Stimulated activated CD4-positive, alpha-beta T cell treated with anti-CD3 and anti-CD28 coated beads, Interleukin-2, amount 100 ng/mL, for 48 hours (primary cell): ENCODE data around the gene MARCHF11.
A peak's percentile ranks its signal among the peaks of the same experiment; 100 is the strongest.

Experiments
- DNase-seq, 2 donors: peaks; one replicate each; pipeline ENCODE4 v3.0.0-alpha.2; 2020

MARCHF11 gene, protein sequence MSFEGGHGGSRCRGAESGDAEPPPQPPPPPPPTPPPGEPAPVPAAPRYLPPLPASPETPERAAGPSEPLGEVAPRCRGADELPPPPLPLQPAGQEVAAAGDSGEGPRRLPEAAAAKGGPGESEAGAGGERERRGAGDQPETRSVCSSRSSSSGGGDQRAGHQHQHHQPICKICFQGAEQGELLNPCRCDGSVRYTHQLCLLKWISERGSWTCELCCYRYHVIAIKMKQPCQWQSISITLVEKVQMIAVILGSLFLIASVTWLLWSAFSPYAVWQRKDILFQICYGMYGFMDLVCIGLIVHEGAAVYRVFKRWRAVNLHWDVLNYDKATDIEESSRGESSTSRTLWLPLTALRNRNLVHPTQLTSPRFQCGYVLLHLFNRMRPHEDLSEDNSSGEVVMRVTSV

DNA sequence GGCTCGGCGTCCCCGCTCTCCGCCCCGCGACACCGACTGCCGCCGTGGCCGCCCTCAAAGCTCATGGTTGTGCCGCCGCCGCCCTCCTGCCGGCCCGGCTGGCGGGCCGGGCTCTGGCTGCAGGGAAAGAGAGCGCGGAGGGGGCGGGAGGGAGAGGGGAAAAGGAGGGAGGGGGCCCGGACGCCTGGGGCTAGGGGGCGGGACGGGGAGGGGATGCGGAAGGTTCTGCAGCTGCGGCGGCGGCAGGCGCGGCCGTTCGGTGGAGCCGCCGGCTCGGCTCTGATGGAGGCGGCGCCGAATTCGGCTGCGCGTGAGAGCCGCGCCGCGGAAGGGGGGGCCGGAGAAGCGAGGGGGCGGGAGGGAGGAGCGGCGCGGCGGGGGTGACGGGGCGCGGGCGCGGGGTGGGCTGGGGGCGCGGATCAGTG, at the start of gene MARCHF11:
Gene MARCHF11, minus strand, starts transcription at position 281 of the 425 bp plus-strand sequence. Its CDS starts 216 bp downstream, at position 65.
- no peak for DNase-seq

DNA sequence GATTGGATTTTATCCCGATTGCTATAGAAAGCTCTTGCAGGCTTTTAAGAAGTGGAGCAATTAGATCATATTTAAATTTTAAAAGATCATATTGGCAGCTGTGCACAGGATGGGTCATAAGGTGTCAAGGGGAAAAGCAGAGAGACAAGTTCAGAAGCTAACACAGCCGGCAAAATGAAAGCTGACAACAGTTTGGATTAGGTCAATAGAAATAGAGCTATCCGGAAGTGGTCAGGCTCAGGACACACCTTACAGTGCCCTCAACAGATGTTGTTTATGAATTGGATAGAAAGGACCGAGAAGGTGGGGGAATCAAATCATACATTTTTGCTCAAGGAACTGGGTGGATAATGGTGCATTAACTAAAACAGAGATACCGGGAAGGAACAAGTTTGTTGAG, 46.3 kb upstream of the MARCHF11 start:
- no peak for DNase-seq

DNA sequence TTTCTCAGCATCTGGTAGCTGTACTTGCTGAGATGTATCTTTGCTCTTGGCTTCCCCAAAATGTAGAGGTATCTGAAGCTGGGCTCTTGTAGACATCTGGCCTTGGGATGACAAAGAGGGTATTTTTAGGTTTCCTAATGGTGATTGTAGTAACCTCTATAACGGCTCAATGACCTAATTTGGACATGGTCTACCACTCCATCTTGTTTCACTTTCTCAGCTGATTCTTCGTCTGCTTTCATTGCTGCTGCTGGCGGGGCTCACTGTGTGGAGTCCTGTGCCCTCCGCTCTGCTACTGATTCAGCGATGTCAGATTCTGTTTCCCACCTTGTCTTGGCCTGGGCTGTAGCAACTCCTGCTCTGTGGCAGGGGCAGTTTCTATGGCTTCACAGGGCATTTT, 12.7 kb upstream of the MARCHF11 start:
- no peak for DNase-seq

DNA sequence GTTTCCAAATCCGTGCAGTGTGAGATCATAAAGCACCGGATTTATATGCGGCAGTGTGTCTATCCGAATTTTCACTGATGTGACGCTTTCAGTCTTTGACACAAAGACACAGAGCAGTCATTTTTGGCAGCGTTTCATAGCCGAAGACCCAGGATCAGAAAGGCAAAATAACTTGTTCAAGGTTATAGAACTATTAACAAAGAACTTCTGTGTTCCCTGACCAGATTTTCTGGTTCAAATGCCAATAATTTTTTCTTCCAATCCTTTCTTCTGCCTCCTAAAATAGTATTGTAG, 1.1 kb upstream of the MARCHF11 start:
- DNase-seq = no peak

DNA sequence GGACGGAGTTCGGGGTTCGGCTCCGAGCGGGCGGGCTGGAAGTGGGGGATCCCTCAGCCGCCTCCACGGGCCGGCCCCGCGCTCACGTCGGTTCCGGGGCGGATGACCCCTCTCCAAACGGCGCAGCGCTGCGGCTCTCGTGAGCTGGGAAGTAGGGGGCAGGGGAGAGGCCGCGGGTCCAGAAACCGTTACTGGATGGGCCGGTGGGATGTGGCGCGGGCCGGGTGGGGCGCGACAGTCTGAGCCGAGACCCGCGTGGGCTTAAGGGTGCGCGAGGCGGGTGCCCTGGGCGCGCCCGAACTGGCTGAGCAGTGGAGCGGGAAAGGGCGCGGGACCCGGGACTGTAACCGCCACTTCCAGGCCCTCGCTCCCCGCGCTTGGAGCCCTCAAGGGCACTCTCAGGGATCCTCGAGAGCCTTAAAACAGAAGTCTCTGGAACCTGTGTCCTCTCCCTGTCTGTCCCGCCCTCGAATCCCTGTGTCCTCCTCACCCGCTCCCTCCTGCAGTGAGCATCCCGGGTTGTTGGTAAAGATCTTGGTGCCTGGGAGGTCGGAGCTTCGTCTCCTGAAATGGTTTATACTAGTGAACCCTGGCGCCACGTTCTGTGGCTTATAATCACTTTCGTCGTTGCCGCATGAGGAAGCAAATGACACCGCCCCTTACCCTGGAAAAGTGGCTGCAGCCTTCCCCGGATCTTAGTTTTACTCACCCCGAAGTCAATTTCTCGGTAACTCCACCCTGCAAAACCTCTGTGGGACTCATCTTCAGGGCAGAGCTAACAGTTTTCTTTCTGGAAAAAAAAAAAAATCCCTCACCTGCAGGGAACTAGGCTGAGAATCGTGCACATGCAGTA, 571 bp upstream of the MARCHF11 start:
- no peak for DNase-seq

DNA sequence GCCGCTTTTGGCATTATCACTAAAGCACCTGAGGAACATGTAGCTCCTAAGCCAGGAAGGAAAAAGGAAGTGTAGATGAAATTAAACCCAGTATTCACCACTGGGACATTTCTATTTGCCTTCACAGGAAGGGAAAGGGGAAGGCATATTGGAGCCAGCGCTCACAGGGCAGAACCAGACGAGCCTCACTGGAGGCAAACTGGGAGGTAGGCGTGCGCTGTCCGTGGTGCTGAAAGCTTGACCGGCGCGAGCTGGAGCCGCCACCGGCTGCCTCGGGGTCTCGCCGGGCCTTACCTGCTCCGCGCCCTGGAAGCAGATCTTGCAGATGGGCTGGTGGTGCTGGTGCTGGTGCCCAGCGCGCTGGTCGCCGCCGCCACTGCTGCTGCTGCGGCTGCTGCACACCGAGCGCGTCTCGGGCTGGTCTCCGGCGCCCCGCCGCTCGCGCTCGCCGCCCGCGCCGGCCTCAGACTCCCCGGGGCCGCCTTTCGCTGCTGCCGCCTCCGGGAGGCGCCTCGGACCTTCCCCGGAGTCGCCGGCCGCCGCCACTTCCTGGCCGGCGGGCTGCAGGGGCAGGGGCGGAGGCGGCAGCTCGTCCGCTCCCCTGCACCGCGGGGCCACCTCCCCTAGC, 732 bp downstream of the MARCHF11 start:
- DNase-seq = peak; percentile 9 to 17

DNA sequence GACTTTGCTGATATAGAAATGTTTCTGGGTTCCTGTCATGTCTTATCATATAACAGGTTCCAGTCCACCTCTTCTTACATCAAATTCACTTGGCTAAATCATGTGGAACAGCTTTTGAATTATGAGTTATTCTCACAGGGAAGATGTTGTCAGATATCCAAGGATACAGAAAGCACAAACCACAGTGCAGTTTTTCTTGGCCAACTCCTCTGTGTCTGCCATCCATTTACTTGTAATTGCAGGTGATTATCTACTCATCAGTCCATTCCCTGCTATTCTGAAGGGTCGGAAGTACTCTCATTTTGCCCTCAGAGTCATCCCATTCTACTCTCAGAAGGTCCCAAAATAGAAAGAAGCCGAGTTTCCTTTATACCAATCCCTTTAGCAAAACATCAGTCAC, 10.0 kb downstream of the MARCHF11 start:
- no peak for DNase-seq

DNA sequence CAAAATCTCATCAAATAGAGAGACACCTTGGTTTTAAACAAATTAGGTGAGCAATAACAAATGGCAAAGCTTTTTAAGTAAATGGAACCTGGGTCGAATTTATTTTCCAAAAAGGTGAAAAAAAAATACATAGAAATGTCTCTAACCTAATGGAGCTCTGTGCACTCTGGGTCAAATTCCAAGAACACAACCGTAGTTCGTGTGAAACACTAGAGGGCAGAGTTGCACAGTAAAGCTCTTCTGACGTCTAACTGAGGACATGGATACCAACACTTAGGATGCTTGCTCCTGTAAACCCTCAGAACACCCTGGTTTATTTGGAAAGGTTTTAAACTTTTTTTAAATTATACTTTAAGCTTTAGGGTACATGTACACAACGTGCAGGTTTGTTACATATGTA, 18.9 kb downstream of the MARCHF11 start:
- no peak for DNase-seq

DNA sequence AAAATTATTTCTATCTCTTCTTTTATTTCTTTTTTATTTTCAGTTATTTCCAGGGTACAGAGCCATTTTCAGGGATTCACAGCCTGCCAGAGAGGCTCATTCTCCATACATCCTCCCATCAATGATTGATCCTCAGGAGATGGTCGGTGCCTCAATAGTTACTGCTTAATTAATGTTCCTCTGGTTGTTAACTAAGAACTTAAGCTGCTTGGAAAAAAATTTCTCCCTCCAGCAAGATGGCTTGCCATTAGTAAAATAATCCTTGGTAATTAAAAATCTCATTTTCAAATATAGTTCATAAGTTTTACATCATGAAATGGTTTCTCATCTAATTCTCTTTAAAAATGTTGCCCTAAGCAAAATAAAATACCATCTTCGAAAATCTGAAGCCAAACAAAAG, 20.0 kb downstream of the MARCHF11 start:
- no peak for DNase-seq

DNA sequence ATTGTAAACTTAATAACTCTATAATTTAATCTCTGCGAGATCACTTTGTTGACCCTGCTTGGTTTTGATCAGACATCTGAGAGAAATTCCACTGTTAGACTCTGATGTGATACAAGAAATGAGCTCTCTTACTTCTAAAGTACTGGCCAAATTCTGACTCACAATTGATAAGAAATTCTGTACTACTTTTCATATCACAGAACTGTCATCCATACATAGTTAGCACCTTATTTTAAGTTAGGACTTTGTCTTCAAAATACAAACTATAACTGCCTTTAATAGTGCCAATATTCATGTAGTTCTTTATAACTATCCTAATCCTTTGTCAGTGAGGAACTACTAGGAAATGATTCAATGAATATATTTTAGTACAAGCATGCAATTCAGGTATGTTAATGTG, 23.4 kb downstream of the MARCHF11 start:
- no peak for DNase-seq

DNA sequence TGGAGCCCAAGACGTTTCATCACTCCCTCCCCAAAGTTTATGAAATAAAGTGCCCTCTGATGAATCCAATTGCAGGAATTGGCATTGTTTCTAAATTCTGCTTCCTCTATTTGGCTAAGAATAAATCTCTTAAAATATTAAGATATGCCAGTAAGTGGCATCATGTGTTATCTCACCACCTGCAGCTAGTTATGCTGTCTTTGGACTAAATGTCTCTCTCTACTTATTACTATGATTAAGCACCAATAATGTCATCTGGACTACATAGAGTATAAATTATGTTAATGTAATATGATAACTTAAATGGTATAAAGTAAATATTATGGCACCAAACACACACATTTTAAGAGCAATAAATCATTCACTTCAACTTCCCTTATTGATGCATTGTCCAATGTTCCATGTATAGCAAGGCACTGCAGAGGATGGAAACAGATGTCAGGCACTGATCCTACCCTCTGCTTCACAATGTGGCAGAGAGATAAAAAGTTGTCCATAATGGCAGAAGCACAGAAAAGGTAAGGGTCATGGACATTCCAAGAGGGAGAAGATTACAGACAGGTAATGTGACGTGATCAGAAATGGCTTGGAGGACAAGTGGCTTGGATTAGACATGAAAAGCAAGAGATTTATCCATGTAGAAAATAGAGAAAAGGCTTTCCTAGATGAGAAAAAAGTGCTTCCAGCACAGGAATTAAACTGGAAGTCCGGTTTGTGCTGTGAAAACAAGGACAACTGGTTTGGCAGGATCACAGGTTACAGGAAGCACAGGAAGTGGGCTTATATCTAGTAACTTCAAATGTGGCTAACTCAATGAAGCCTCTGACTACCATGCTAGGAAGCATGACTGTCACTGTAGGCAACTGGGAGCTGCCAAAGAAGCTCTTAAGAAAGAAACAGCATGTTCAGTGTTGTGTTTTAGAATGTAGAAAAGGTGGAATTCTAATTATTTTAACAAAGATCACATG, 26.7 kb downstream of the MARCHF11 start:
- no peak for DNase-seq

DNA sequence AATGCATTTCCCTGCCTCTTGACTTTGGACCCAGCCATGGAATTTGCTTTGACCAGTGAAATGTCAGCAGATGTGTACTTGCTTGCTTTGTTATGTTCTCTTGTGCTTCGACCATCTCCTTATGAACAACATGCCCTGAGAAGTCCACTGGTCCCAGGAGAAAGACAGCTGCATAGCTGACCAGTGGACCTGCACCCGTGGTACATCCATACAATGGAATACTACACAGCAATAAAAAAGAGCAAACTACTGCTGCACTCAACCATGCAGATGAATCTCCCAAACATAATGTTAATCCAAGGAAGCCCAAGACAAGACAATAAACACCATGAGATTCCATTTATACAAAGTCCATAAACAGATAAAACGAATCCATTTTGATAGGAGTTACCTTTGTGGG, 30.0 kb downstream of the MARCHF11 start:
- DNase-seq = no peak

DNA sequence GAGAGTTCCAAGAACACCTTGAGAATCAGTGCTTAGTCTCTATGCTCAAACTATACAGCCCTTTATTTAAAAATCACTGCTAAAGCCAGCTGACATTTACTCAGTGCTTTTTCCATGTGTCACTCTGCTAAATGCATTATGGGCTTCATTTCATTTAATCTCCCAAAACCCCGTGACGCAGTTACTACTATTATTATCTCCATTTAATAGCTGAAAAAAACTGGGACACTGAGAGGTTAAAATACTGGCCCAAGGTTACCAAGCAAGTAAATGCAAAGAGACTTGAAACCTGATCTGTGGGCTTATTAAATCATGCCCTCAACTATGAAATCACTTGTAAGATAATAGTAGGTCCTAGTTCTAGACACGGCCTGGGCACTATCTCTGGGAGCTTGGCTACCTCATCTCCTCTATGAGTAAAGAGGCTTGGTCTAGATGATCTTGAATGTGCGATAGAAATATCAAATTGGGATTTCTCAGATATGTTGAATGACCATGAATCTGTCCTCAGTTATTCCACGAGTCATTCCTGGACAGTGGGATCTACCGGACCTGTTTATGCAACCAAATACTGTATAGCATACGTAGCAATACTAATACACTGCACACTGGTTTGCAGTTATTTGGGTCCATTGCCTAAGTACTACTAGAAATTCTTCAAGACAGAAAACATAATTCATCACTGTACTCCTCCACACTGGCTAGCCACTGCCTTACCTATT, 32.3 kb downstream of the MARCHF11 start:
- DNase-seq = no peak

DNA sequence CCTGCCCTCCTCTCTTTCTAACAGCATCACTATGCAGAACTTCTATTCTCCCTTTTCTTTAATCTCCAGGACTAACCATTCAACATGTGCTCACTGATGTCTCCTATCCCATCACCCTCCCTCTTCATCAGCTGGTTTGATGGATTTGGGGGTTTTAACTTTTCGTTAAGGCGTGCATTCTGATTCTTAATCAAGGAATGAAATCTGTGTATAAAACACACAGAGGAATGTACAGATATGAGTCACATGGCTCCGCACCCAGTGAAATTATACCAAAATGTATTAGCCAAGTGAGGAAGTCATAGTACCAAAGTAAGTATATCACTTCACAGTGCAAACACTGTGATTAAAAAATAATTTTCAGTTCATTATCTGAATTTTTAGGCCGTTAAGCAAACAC, 35.2 kb downstream of the MARCHF11 start:
- no peak for DNase-seq

DNA sequence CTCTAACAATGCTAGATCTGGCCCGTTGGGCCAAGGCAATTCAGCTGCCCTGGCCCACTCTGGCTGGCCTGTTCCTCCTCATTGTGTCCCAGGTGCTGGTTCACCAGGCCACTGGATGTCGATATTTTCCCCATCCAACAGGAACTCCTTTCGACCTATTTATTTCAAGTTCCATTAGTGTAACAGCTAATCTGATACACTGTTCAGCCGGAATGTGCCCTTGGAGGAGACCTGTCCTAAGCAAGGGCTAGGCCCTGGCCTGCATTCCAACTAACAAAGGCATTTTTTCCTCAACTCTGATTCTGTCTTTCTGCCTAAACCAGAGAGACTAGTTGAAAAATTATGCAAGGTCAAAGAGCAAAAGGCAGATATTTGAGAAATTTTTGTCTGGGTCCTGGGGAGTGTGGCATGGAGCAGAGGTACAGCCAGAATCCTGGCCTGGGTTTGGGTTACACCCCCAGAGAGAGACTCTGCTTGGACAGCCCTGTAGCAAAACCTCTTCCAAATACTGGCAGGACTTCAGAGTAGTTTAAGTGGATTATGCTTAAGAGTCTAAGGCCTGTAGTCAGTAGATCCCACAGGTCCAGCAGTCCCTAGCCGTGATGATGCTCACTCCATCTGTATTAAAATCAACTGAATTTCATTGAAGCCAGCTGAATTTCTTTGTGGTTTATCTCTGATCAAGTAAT, 36.1 kb downstream of the MARCHF11 start:
- no peak for DNase-seq

DNA sequence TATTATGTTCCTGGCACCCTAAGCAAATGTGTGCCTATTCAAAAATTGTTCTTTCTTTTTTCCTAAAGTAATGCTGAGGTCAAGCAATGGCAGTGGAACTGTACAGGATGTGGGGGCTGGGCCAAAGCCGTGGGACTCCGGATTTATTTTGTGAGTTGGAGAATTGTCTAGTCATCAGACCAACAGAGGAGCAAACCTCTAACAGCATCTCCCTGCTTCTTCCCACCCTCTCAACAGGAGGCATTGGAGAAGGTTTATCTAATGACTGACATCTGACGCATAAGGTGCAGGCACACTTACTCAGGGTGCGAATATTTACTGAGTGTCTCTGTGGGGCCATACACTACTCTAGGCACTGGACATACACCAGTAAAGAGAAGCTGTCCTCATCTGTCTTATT, 38.6 kb downstream of the MARCHF11 start:
- no peak for DNase-seq

DNA sequence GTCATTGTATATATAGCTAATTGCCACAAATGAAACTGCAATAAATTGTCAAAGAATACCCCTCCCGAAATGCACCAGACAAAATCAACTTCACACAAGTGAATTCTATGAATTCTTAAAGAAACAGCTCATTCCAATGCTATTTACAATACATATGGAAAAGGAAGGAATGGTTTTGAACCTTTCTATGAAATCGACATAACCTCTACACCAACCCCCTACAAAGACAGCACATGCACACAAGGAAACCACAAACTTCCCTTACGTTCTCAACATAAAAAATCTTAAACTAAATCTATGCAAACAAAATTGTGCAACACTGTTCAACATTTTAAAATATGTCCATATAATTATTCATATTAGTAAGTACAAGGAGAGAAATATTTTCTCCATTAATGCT, 39.2 kb downstream of the MARCHF11 start:
- DNase-seq = no peak

DNA sequence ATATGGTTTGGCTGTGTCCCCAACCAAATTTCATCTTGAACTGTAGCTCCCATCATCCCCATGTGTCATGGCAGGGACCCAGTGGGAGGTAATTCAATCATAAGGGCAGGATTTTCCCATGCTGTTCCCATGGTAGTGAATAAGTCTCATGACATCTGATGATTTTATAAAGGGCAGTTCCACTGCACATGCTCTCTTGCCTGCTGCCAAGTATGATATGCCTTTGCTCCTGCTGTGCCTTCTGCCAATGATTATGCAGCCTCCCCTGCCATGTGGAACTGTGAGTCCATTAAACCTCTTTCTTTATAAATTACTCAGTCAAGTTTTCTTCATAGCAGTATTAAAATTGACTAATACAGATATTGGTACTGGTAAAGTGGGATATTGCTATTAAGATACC, 42.4 kb downstream of the MARCHF11 start:
- no peak for DNase-seq

DNA sequence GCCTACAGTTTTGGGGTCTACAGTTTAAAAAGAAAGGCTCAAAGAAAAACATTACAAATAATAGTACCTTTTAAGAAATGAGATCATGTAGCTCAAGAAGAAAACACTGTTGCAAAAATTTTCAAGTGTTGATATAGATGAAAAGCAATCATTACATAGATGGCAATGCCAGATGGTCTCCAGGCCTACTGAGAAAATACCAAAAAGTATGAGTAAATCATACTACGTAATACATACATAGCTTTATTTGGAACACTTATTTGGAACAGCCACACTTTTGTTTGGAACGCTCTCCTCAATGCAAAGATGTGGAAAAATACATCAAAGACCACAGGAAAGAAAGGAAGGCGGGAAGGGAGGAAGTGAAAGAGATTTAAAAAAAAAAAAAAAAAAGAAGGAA, 44.1 kb downstream of the MARCHF11 start:
- DNase-seq = no peak

DNA sequence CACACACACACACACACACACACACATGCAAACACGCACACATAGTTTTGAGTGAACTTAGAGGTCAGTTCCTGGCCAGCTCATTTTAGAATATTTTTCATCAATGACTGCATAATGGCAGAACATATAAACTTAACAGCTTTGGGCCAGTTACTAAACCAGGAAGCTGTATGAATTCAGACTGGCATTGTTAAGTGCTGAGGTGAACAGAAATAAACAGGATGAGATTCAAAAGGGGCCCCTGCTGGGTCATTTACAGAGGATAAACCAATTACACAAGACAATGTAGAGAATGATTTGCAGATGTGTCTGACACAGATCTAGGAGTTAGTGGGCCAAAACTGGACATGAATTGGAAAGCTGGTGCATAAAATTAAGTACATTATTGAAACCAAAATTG, 44.6 kb downstream of the MARCHF11 start:
- no peak for DNase-seq

DNA sequence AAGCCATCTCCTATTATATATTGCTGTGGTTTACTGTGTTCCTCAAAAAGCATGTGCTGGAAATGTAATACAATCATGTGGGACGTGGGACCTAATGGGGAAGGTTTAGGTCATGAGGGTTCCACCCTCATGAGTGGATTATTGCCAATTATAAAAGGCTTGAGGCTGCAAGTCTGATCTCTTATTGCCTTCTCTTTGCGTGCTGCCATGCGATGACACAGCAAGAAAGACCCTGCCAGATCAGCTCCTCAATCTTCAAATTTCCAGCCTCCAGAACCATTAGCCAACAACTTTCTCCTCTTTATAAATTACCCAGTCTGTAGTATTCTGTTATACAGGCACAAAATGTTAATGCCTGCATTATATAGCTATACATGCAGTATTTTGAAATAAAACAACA, 45.4 kb downstream of the MARCHF11 start:
- DNase-seq = no peak
